ENCODE data around the gene OTUB2.

- TF ChIP-seq ZNF565 (CRISPR knock-in tag; conservative IDR thresholded peaks at IDR 0.05; ENCODE audit: low read depth) (no peak), PPARA (CRISPR knock-in tag; IDR thresholded peaks at IDR 0.05; ENCODE audit: borderline replicate concordance) (no peak), ZC3H10 (CRISPR knock-in tag; IDR thresholded peaks at IDR 0.05) (no peak), PATZ1 (CRISPR knock-in tag; IDR thresholded peaks at IDR 0.05; ENCODE audit: borderline replicate concordance) (no peak), ESRRG (CRISPR knock-in tag; IDR thresholded peaks at IDR 0.05) (no peak), RARB (CRISPR knock-in tag; IDR thresholded peaks at IDR 0.05) (no peak), OSR1 (CRISPR knock-in tag; IDR thresholded peaks at IDR 0.05) (no peak), TSHZ2 (CRISPR knock-in tag; IDR thresholded peaks at IDR 0.05) (no peak)
These were observed 4.4 kb downstream of the OTUB2 start for GRCh38 chr14:94030571-94030970.
